ENCODE data around the gene MIOX. TPM values are rescaled to one million over a fixed set of nuclear protein-coding genes. Genes with fewer than 3 reads are reported as not detected.

Gene MIOX
- total RNA-seq, 4 donors from 2014 or later: not detected

GRCh38 chr22:50523806-50524675, 37.4 kb downstream of the MIOX start:
- DNase-seq: no peak
- Histone ChIP-seq H3K27ac (peak overlapping the region; percentile 90 to 99 (median 95)), H3K36me3 (peaks cover 25 to 51% (median 28%) of the 10 kb centered on the region in 3 donors), H3K4me1 (peaks cover 32 to 57% (median 37%) of the 10 kb centered on the region in 3 donors), H3K4me3 (peak overlapping the region; percentile 55 to 84 (median 67)), H3K27me3 (no peaks in the 10 kb centered on the region), H3K9me3 (no peaks in the 10 kb centered on the region)
- WGBS, 2 donors: 71 to 73% methylated on average over 8 to 9 of the region's 25 CpGs
- intact Hi-C loops (cut with DNase I): loop anchor here (10.0 kb wide), 1 partner anchor 91 kb away; no protein-coding TSS in a partner anchor
- TF ChIP-seq CTCF (IDR thresholded peaks at IDR 0.05): no peak
- TF ChIP-seq POLR2A (IDR thresholded peaks at IDR 0.05): no peak

GRCh38 chr22:50524676-50525103, 38.0 kb downstream of the MIOX start:
- H3K27me3 ChIP-seq: peaks cover 0 to 1% (median 0%) of the 10 kb centered on the region in 4 donors
- intact Hi-C loops (cut with DNase I): loop anchor here (10.0 kb wide), 1 partner anchor 90 kb away; no protein-coding TSS in a partner anchor
- no peaks in the 10 kb centered on the region for H3K9me3 ChIP-seq
- peak overlapping the region; percentile 90 to 99 (median 95) for H3K27ac ChIP-seq
- H3K4me3 ChIP-seq: peak overlapping the region; percentile 55 to 84 (median 67)
- DNase-seq: no peak
- H3K36me3 ChIP-seq: peaks cover 25 to 44% (median 28%) of the 10 kb centered on the region in 3 donors
- 3 to 10% methylated on average over 12 to 17 of the region's 19 CpGs for WGBS, 2 donors
- TF ChIP-seq POLR2A (IDR thresholded peaks at IDR 0.05): no peak
- no peak for TF ChIP-seq CTCF (IDR thresholded peaks at IDR 0.05)
- H3K4me1 ChIP-seq: peaks cover 39 to 64% (median 42%) of the 10 kb centered on the region in 3 donors

- intact Hi-C loops (cut with DNase I): loop anchor here (10.0 kb wide), 1 partner anchor 90 kb away; no protein-coding TSS in a partner anchor
- H3K4me3 ChIP-seq: peak within 1 kb of the TSS; percentile 55 to 84 (median 67)
- DNase-seq: peak; percentile 85
- H3K27ac ChIP-seq: peak within 1 kb of the TSS; percentile 90 to 99 (median 95)
- TF ChIP-seq CTCF (IDR thresholded peaks at IDR 0.05) (peak in 4 of 6 experiments; percentile 27 to 66 (median 54)), POLR2A (IDR thresholded peaks at IDR 0.05) (peak in 3 of 4 donors; percentile 80 to 89 (median 80))
- peaks cover 25 to 38% (median 28%) of the 10 kb centered on the region in 3 donors for H3K36me3 ChIP-seq
- H3K4me1 ChIP-seq: peaks cover 42 to 69% (median 43%) of the 10 kb centered on the region in 3 donors
- H3K9me3 ChIP-seq: no peaks in the 10 kb centered on the region
- WGBS, 2 donors: no CpG with 5 or more reads among the region's 84 CpGs
- H3K27me3 ChIP-seq: peaks cover 0 to 7% (median 0%) of the 10 kb centered on the region in 4 donors
Measured at GRCh38 chr22:50525104-50525857, 38.6 kb downstream of the MIOX start, which contains the start of gene SCO2. SCO2 (minus strand) TSS chr22:50525598; CDS start chr22:50524411, 1,187 bp downstream.

GRCh38 chr22:50525858-50526107, 39.1 kb downstream of the MIOX start:
- Histone ChIP-seq H3K4me1 (peaks cover 42 to 74% (median 47%) of the 10 kb centered on the region in 3 donors), H3K36me3 (peaks cover 25 to 33% (median 28%) of the 10 kb centered on the region in 3 donors), H3K27ac (peak overlapping the region; percentile 90 to 99 (median 95)), H3K27me3 (peaks cover 0 to 12% (median 0%) of the 10 kb centered on the region in 4 donors), H3K4me3 (peak overlapping the region; percentile 55 to 84 (median 67)), H3K9me3 (no peaks in the 10 kb centered on the region)
- TF ChIP-seq POLR2A (IDR thresholded peaks at IDR 0.05) (no peak), CTCF (IDR thresholded peaks at IDR 0.05) (peak in 1 of 6 experiments; percentile 16)
- no peak for DNase-seq
- no CpG with 5 or more reads among the region's 33 CpGs for WGBS, 2 donors
- intact Hi-C loops (cut with DNase I): loop anchor here (10.0 kb wide), 1 partner anchor 89 kb away; no protein-coding TSS in a partner anchor
